CD14-positive monocyte (primary cell): ENCODE measurements around the gene MUC5B. TPM values are rescaled to one million over a fixed set of nuclear protein-coding genes. Genes with fewer than 3 reads are reported as not detected.
"Not testable (repeated sequence)": the region's sequence is repeated elsewhere in the genome, so short reads cannot be mapped to it uniquely, and the experiment has no call there.

Source experiments
- DNase-seq, 3 donors: peaks; one replicate each; pipeline ENCODE4 v3.0.0-alpha.2; 2011 to 2022
- H2AFZ ChIP-seq: 2 replicates; pipeline ENCODE4 v1.6.0; 2012; ENCODE audit warnings: mild to moderate bottlenecking, low read depth, low read length, inconsistent platforms; ENCODE audit not compliant: insufficient read depth, poor library complexity, severe bottlenecking
- H3K27ac ChIP-seq, 2 donors: 1 replicate in 1 of 2; 2 replicates in 1 of 2; pipeline ENCODE4 v1.5.1; 2012 to 2013; ENCODE audit warnings: low read length in 2 of 2, control low read depth in 1 of 2, inconsistent platforms in 1 of 2, low read depth in 1 of 2, mild to moderate bottlenecking in 1 of 2
- H3K27me3 ChIP-seq, 2 donors: one replicate each; pipeline versions ENCODE4 v1.6.0 to v1.6.1; 2011 to 2013; ENCODE audit warnings: low read length in 2 of 2; ENCODE audit not compliant: control insufficient read depth in 2 of 2, insufficient read depth in 2 of 2
- H3K36me3 ChIP-seq, 2 donors: replicated peaks in 1 of 2; 1 replicate in 1 of 2; 2 replicates in 1 of 2; pipeline versions ENCODE4 v1.5.1 to v1.6.1; 2012 to 2013; ENCODE audit warnings: low read length in 2 of 2, control low read depth in 1 of 2, inconsistent platforms in 1 of 2, mild to moderate bottlenecking in 1 of 2; ENCODE audit not compliant: insufficient read depth in 2 of 2, control insufficient read depth in 1 of 2
- H3K4me1 ChIP-seq, 2 donors: 1 replicate in 1 of 2; 2 replicates in 1 of 2; pipeline versions ENCODE4 v1.5.1 to v1.6.1; 2012 to 2013; ENCODE audit warnings: low read length in 2 of 2, control low read depth in 1 of 2, inconsistent platforms in 1 of 2, mild to moderate bottlenecking in 1 of 2, moderate library complexity in 1 of 2; ENCODE audit not compliant: insufficient read depth in 2 of 2, control insufficient read depth in 1 of 2
- H3K4me2 ChIP-seq: replicated peaks from 2 replicates; pipeline ENCODE3; 2012; ENCODE audit warnings: low read length, moderate library complexity, mild to moderate bottlenecking; ENCODE audit not compliant: poor library complexity, severe bottlenecking; ENCODE audit errors: extremely low read depth
- H3K4me3 ChIP-seq, 3 experiments: fragments of 200-600 bp in 1 of 3; sonication (generic) in 1 of 3; replicated peaks in 1 of 3; 1 replicate in 2 of 3; 2 replicates in 1 of 3; pipeline ENCODE4 v1.5.1; 2011 to 2013; ENCODE audit warnings: low read length in 3 of 3, mild to moderate bottlenecking in 3 of 3, control low read depth in 2 of 3, low read depth in 2 of 3, inconsistent platforms in 1 of 3, moderate library complexity in 1 of 3
- H3K79me2 ChIP-seq: 2 replicates; pipeline ENCODE4 v1.6.0; 2012; ENCODE audit warnings: mild to moderate bottlenecking, control low read depth, inconsistent platforms, low read length, moderate library complexity; ENCODE audit not compliant: insufficient read depth
- H3K9ac ChIP-seq: 2 replicates; pipeline ENCODE4 v1.6.0; 2017; ENCODE audit warnings: low read length, mild to moderate bottlenecking; ENCODE audit not compliant: insufficient read depth, poor library complexity, severe bottlenecking
- H3K9me3 ChIP-seq, 2 donors: replicated peaks in 1 of 2; 1 replicate in 1 of 2; 2 replicates in 1 of 2; pipeline versions ENCODE4 v1.5.1 to v1.6.1; 2012 to 2013; ENCODE audit warnings: low read length in 2 of 2, control low read depth in 1 of 2; ENCODE audit not compliant: control insufficient read depth in 1 of 2, insufficient read depth in 1 of 2
- H4K20me1 ChIP-seq: 2 replicates; pipeline ENCODE4 v1.6.0; 2012; ENCODE audit warnings: mild to moderate bottlenecking, low read length, control low read depth, moderate library complexity; ENCODE audit not compliant: insufficient read depth
- H3K27ac Mint-ChIP-seq, 7 donors: one replicate each; pipeline ENCODE4 v1.8.0; 2020; ENCODE audit warnings: mild to moderate bottlenecking in 7 of 7, mixed read lengths in 7 of 7, moderate library complexity in 6 of 7, inconsistent platforms in 2 of 7
- H3K27me3 Mint-ChIP-seq, 3 donors: one replicate each; pipeline ENCODE4 v1.8.0; 2021 to 2022; ENCODE audit warnings: low read depth in 3 of 3, mild to moderate bottlenecking in 3 of 3, mixed read lengths in 3 of 3, moderate library complexity in 3 of 3, inconsistent platforms in 1 of 3
- H3K36me3 Mint-ChIP-seq, 2 donors: one replicate each; pipeline ENCODE4 v1.8.0; 2020; ENCODE audit warnings: mixed read lengths in 2 of 2, inconsistent platforms in 1 of 2, mild to moderate bottlenecking in 1 of 2
- H3K4me1 Mint-ChIP-seq: one replicate; pipeline ENCODE4 v1.8.0; 2020; ENCODE audit warnings: mild to moderate bottlenecking, mixed read lengths
- H3K4me3 Mint-ChIP-seq, 2 donors: one replicate each; pipeline ENCODE4 v1.8.0; 2020; ENCODE audit warnings: mild to moderate bottlenecking in 2 of 2, mixed read lengths in 2 of 2, moderate library complexity in 1 of 2
- H3K9me3 Mint-ChIP-seq, 7 donors: one replicate each; pipeline ENCODE4 v1.8.0; 2020 to 2022; ENCODE audit warnings: mixed read lengths in 7 of 7, mild to moderate bottlenecking in 6 of 7, moderate library complexity in 6 of 7, inconsistent platforms in 2 of 7
- WGBS: methylation state at CpG from one replicate; pipeline ENCODE4 v1.1.5; 2013; ENCODE audit warnings: missing lambda C conversion rate; ENCODE audit not compliant: insufficient coverage; 5-methylcytosine and 5-hydroxymethylcytosine counted together
- intact Hi-C, 2 donors: fragments of 100-400 bp; cut with micrococcal nuclease; formaldehyde crosslinking; loops; one replicate each; pipeline versions ENCODE4 v1.15.0 to v1.15.1; 2023
- polyA plus RNA-seq, 3 donors: library from polyadenylated mRNA; depleted of rRNA in 1 of 3; unstranded in 2 of 3; stranded (reverse) in 1 of 3; fragments of 300-500 nt in 2 of 3; fragments of >200 nt in 1 of 3; fragmentation: Illumina TruSeq in 2 of 3; gene quantifications; 1 replicate in 2 of 3; 2 replicates in 1 of 3; pipeline ENCODE4 v1.2.3, GENCODE V29; 2012 to 2021
- TF ChIP-seq, protein P1 (sequence below): fragments of 200-600 bp; IDR thresholded peaks from one replicate; pipeline ENCODE4 v1.8.0; 2022; ENCODE audit warnings: antibody characterized with exemption, mild to moderate bottlenecking

The MUC5B gene
- polyA plus RNA-seq, 3 donors, result not detected

DNA sequence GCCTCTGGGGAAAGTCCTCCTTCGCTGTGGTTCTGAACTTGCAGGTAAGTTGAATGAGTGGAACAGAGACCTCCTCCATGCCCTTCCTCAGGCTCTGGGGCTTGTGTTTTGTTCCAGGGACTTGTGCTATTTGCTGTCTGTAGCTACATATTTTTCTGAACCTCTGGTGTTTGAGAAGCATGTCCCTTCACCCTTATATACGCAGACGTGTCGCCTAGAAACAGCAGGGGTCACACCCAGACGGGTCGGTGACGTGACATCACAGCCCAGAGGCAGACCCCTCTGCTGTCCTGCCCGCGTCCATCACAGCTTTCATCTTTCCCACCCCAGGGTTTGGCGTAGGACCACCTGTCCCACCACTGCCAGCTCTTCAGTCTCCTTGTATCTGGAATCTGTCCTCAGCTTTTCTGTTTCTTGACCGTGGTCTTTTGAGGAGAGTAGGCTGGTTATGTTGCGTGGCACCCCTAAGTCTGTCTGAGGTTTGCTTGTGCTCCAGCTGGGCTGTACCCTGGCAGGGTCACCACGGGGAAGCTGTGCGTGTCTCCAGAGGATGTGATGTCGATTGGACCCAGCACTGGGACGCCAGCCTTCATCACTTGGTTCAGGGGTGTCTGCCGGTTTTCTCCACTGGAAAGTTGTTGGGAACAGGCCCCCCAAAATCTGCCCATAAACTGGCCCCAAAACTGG, 13.4 kb upstream of the MUC5B start:
- 92% methylated on average over 12 of the region's 17 CpGs for WGBS
- intact Hi-C loops, result loop anchor here in 1 of 2 donors (5.0 kb wide), 1 partner anchor 303 kb away; no protein-coding TSS in a partner anchor

DNA sequence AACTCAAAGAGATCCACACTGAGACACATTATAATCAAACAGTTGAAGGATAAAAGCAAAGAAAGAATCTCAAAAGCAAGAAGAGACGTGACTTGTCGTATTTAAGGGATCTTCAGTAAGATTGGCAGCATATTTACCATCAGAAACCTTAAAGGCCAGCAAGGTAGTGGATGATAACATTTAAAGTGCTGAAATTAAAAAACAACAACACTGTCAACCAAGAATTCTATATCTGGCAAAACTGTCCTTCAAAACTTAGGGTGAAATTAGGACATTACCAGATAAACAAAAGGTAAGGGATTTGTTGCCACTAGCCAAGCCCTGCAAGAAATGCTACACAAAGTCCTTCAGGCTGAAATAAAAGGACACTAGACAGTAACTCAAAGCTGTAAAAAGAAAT, 11.0 kb upstream of the MUC5B start:
- Histone ChIP-seq H3K27me3 (no peaks in the 10 kb centered on the region), H3K36me3 (no peaks in the 10 kb centered on the region), H3K4me3 (no peak overlapping the region), H2AFZ (no peak overlapping the region), H3K9me3 (peaks cover 11 to 26% of the 10 kb centered on the region in 2 donors), H3K27ac (no peak overlapping the region), H3K4me1 (no peaks in the 10 kb centered on the region), H3K79me2 (no peaks in the 10 kb centered on the region), H3K4me2 (no peak overlapping the region), H4K20me1 (no peaks in the 10 kb centered on the region), H3K9ac (no peak overlapping the region)
- H3K4me3 Mint-ChIP-seq, result no peak overlapping the region
- intact Hi-C loops, result loop anchor here in 1 of 2 donors (5.0 kb wide), 1 partner anchor 300 kb away; no protein-coding TSS in a partner anchor
- DNase-seq, result no peak
- no peaks in the 10 kb centered on the region for H3K4me1 Mint-ChIP-seq
- no peaks in the 10 kb centered on the region for H3K36me3 Mint-ChIP-seq
- TF ChIP-seq, protein P1, sequence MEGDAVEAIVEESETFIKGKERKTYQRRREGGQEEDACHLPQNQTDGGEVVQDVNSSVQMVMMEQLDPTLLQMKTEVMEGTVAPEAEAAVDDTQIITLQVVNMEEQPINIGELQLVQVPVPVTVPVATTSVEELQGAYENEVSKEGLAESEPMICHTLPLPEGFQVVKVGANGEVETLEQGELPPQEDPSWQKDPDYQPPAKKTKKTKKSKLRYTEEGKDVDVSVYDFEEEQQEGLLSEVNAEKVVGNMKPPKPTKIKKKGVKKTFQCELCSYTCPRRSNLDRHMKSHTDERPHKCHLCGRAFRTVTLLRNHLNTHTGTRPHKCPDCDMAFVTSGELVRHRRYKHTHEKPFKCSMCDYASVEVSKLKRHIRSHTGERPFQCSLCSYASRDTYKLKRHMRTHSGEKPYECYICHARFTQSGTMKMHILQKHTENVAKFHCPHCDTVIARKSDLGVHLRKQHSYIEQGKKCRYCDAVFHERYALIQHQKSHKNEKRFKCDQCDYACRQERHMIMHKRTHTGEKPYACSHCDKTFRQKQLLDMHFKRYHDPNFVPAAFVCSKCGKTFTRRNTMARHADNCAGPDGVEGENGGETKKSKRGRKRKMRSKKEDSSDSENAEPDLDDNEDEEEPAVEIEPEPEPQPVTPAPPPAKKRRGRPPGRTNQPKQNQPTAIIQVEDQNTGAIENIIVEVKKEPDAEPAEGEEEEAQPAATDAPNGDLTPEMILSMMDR, result no peak
- peaks cover 4 to 24% (median 8%) of the 10 kb centered on the region in 3 donors for H3K27me3 Mint-ChIP-seq
- H3K9me3 Mint-ChIP-seq, result peaks cover 16 to 37% (median 25%) of the 10 kb centered on the region in 7 donors
- no CpG with 5 or more reads among the region's 2 CpGs for WGBS
- no peak overlapping the region for H3K27ac Mint-ChIP-seq

More for the DNA sequence above, 13.4 kb upstream of the MUC5B start:
- H3K4me1 ChIP-seq, result no peaks in the 10 kb centered on the region
- Mint-ChIP-seq H3K36me3 (no peaks in the 10 kb centered on the region), H3K4me3 (no peak overlapping the region), H3K27me3 (peaks cover 3 to 24% (median 10%) of the 10 kb centered on the region in 3 donors), H3K4me1 (no peaks in the 10 kb centered on the region), H3K9me3 (peaks cover 16 to 35% (median 25%) of the 10 kb centered on the region in 7 donors), H3K27ac (peak overlapping the region in 1 of 7 donors; percentile 28)
- no peak overlapping the region for H3K4me2 ChIP-seq
- H3K27ac ChIP-seq, result no peak overlapping the region
- TF ChIP-seq, protein P1, result no peak
- no peak overlapping the region for H3K9ac ChIP-seq
- H3K9me3 ChIP-seq, result peaks cover 11 to 26% of the 10 kb centered on the region in 2 donors
- no peak for DNase-seq
- no peaks in the 10 kb centered on the region for H3K79me2 ChIP-seq
- H3K27me3 ChIP-seq, result no peaks in the 10 kb centered on the region
- H3K36me3 ChIP-seq, result no peaks in the 10 kb centered on the region
- no peak overlapping the region for H2AFZ ChIP-seq
- H4K20me1 ChIP-seq, result no peaks in the 10 kb centered on the region
- no peak overlapping the region for H3K4me3 ChIP-seq

DNA sequence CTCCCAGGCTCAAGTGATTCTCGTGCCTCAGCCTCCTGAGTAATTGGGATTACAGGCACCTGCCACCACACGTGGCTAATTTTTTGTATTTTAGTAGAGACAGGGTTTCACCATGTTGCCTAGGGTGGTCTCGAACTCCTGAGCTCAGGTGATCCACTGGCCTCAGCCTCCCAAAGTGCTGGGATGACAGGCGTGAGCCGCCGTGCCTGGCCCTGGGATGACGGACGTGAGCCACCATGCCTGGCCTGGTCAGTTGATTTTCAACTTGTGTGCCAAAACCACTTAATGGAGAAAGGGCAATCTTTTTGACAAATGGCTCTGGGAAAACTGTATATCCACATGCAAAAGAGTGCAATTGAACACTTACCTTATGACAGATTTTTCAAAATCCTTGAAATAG, 7.0 kb upstream of the MUC5B start:
- H2AFZ ChIP-seq, H4K20me1 ChIP-seq, H3K36me3 Mint-ChIP-seq, H3K4me1 ChIP-seq, H3K4me3 Mint-ChIP-seq, DNase-seq, H3K27ac Mint-ChIP-seq, H3K9ac ChIP-seq, H3K36me3 ChIP-seq, H3K4me3 ChIP-seq, H3K4me2 ChIP-seq, H3K79me2 ChIP-seq, H3K4me1 Mint-ChIP-seq, H3K27me3 ChIP-seq, H3K27ac ChIP-seq, intact Hi-C loops: not testable (repeated sequence)
- H3K9me3 ChIP-seq, result peaks cover 5 to 11% of the 10 kb centered on the region in 2 donors
- 88% methylated on average over 7 of the region's 8 CpGs for WGBS
- Mint-ChIP-seq H3K27me3 (peaks cover 7 to 21% (median 9%) of the 10 kb centered on the region in 3 donors), H3K9me3 (peaks cover 12 to 26% (median 17%) of the 10 kb centered on the region in 7 donors)
